HepG2 (cell line): ENCODE data around the gene SLC16A3. TPM values are rescaled to one million over a fixed set of nuclear protein-coding genes. Genes with fewer than 3 reads are reported as not detected.

ENCODE experiments used
- AHR ChIP-seq: IDR thresholded peaks from 2 replicates; pipeline ENCODE4 v1.6.1; 2018; ENCODE audit warnings: missing genetic modification reagents, missing compliant biosample characterization
- MIER3 ChIP-seq: IDR thresholded peaks from 2 replicates; pipeline ENCODE4 v1.6.1; 2016; ENCODE audit warnings: missing compliant biosample characterization, borderline replicate concordance
- MTA1 ChIP-seq: sonication (generic); formaldehyde crosslinking; IDR thresholded peaks from 2 replicates; pipeline ENCODE4 v1.4.0; 2020; ENCODE audit warnings: missing genetic modification reagents, mild to moderate bottlenecking, borderline replicate concordance
- NFRKB ChIP-seq: fragments of 450-650 bp; IDR thresholded peaks from 2 replicates; pipeline ENCODE4 v1.6.1; 2017
- PRPF4 ChIP-seq: fragments of 200-400 bp; formaldehyde crosslinking; IDR thresholded peaks from 2 replicates; pipeline ENCODE4 v1.6.1; 2016; ENCODE audit warnings: low read length, low read depth; ENCODE audit not compliant: poor library complexity, severe bottlenecking
- SMAD3 ChIP-seq: sonication (generic); formaldehyde crosslinking; IDR thresholded peaks from 2 replicates; pipeline ENCODE4 v1.4.0; 2020; ENCODE audit warnings: missing genetic modification reagents
- SMC3 ChIP-seq: IDR thresholded peaks from 2 replicates; pipeline ENCODE4 v1.6.1; 2011; ENCODE audit warnings: low read length, improper control_type of control experiment
- SNAPC2 ChIP-seq: sonication (generic); formaldehyde crosslinking; IDR thresholded peaks from 2 replicates; pipeline ENCODE4 v1.8.1; 2022; ENCODE audit warnings: mild to moderate bottlenecking, missing genetic modification reagents
- TSC22D2 ChIP-seq: sonication (generic); formaldehyde crosslinking; IDR thresholded peaks from 2 replicates; pipeline ENCODE4 v1.5.1; 2020; ENCODE audit warnings: missing genetic modification reagents, mild to moderate bottlenecking, borderline replicate concordance
- ZHX1 ChIP-seq: sonication (generic); formaldehyde crosslinking; IDR thresholded peaks from 2 replicates; pipeline ENCODE4 v1.8.1; 2022; ENCODE audit warnings: low read depth, mild to moderate bottlenecking, missing genetic modification reagents
- ZNF17 ChIP-seq: sonication (generic); formaldehyde crosslinking; IDR thresholded peaks from 2 replicates; pipeline ENCODE4 v1.5.0; 2020; ENCODE audit warnings: mild to moderate bottlenecking, missing genetic modification reagents
- ZNF225 ChIP-seq: sonication (generic); formaldehyde crosslinking; IDR thresholded peaks from 2 replicates; pipeline ENCODE4 v1.4.0; 2020; ENCODE audit warnings: mild to moderate bottlenecking, missing genetic modification reagents
- ZNF234 ChIP-seq: sonication (generic); formaldehyde crosslinking; conservative IDR thresholded peaks from 2 replicates; pipeline ENCODE4 v1.5.1; 2020; ENCODE audit warnings: mild to moderate bottlenecking, missing genetic modification reagents
- ZNF558 ChIP-seq: sonication (generic); formaldehyde crosslinking; IDR thresholded peaks from 2 replicates; pipeline ENCODE4 v1.9.0; 2022; ENCODE audit warnings: mild to moderate bottlenecking, missing genetic modification reagents, borderline replicate concordance
- ZNF652 ChIP-seq: IDR thresholded peaks from 2 replicates; pipeline ENCODE4 v1.6.1; 2016; ENCODE audit warnings: low read depth, borderline replicate concordance
- polyA plus RNA-seq, 8 experiments: library from polyadenylated mRNA; depleted of rRNA in 3 of 8; stranded (reverse) in 7 of 8; unstranded in 1 of 8; fragments of >200 nt; fragmentation: Illumina TruSeq in 4 of 8; extraction: Trizol in 4 of 8; gene quantifications; 2 replicates each; pipeline versions ENCODE4 v1.2.1 to v1.2.3, GENCODE V29; 2011 to 2016; ENCODE audit warnings: low read depth in 4 of 8, missing spikeins in 1 of 8, mixed read lengths in 1 of 8; ENCODE audit not compliant: insufficient read depth in 1 of 8
- total RNA-seq, 5 experiments: library from RNA; depleted of rRNA; stranded (reverse); fragments of >200 nt; fragmentation: Illumina TruSeq; extraction: Trizol; gene quantifications; 2 replicates each; pipeline ENCODE4 v1.2.3, GENCODE V29; 2016; ENCODE audit warnings: low read depth in 1 of 5
- TF ChIP-seq, protein P1 (sequence below): fragments of 450-650 bp; IDR thresholded peaks from 2 replicates; pipeline ENCODE4 v1.6.1; 2017
- TF ChIP-seq, protein P2 (sequence below): sonication (generic); formaldehyde crosslinking; IDR thresholded peaks from 2 replicates; pipeline ENCODE4 v1.4.0; 2020; ENCODE audit warnings: low read depth, mild to moderate bottlenecking, missing genetic modification reagents
- TF ChIP-seq, protein P3 (sequence below): sonication (generic); formaldehyde crosslinking; IDR thresholded peaks from 2 replicates; pipeline ENCODE4 v1.4.0; 2020; ENCODE audit warnings: mild to moderate bottlenecking, missing genetic modification reagents, borderline replicate concordance
- TF ChIP-seq, protein P4 (sequence below): sonication (generic); formaldehyde crosslinking; IDR thresholded peaks from 2 replicates; pipeline ENCODE4 v1.4.0; 2020; ENCODE audit warnings: missing genetic modification reagents, low read depth, mild to moderate bottlenecking, borderline replicate concordance

SLC16A3 gene
- total and polyA plus RNA-seq, 2 of the 13 experiments (the other 11 are each of a cell fraction or from before 2014, with no cell fraction given), result 242 to 349 TPM

DNA sequence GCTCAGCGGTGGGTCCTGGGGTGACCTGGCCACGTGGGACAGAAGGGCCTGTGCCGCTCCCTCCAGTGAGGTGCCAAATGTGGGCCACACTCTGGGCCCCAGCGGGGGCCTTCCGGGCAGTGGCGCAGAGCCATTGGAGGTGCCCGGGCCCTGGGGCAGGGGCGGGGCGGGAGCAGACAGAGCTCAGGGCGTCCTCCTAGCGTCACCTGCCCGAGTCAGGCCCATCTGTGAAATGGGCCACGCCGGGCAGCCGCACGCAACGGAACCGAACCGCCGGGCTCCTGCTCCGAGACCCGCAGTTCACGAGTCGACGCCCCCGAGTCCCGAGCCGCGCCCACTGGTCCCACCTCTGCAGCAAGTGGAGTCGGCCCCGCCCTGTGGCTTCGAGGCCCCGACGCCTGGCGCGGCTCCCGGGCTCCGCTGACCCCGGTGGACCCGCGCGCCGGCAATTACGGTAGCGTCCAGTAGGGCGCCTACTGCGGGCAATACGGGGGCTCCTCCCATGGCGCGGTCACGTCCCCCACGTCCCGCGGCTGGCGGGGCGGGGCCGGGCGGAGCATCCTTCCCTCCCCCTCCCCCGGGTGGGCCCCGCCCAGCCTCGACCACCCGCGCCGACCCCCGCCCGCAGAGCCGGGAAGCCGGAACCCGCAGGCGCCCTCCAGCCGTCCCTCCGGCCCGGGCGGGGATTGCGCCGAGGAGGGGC is 1.9 kb downstream of the SLC16A3 start (continued):
- TF ChIP-seq, protein P1, sequence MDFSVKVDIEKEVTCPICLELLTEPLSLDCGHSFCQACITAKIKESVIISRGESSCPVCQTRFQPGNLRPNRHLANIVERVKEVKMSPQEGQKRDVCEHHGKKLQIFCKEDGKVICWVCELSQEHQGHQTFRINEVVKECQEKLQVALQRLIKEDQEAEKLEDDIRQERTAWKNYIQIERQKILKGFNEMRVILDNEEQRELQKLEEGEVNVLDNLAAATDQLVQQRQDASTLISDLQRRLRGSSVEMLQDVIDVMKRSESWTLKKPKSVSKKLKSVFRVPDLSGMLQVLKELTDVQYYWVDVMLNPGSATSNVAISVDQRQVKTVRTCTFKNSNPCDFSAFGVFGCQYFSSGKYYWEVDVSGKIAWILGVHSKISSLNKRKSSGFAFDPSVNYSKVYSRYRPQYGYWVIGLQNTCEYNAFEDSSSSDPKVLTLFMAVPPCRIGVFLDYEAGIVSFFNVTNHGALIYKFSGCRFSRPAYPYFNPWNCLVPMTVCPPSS, result no peak
- TF ChIP-seq SNAPC2 (CRISPR knock-in tag) (peak; percentile 99), ZNF225 (CRISPR knock-in tag) (peak; percentile 77; the same call in 1 of the 2 replicates), ZNF234 (CRISPR knock-in tag) (peak; percentile 97), ZNF17 (CRISPR knock-in tag) (peak; percentile 94), SMC3 (no peak), NFRKB (no peak), ZHX1 (CRISPR knock-in tag) (no peak; the same call in 1 of the 2 replicates), SMAD3 (CRISPR knock-in tag) (peak; percentile 31; the same call in 1 of the 2 replicates), MTA1 (CRISPR knock-in tag) (peak; percentile 89; the same call in 1 of the 2 replicates), PRPF4 (no peak), AHR (CRISPR knock-in tag) (no peak; the same call in 1 of the 2 replicates), ZNF558 (CRISPR knock-in tag) (peak; percentile 46), ZNF652 (no peak), TSC22D2 (peak; percentile 75; the same call in 1 of the 2 replicates), MIER3 (CRISPR knock-in tag) (peak; percentile 78; the same call in 1 of the 2 replicates)
- TF ChIP-seq, protein P2, sequence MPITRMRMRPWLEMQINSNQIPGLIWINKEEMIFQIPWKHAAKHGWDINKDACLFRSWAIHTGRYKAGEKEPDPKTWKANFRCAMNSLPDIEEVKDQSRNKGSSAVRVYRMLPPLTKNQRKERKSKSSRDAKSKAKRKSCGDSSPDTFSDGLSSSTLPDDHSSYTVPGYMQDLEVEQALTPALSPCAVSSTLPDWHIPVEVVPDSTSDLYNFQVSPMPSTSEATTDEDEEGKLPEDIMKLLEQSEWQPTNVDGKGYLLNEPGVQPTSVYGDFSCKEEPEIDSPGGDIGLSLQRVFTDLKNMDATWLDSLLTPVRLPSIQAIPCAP, result peak; percentile 95
- TF ChIP-seq, protein P3, sequence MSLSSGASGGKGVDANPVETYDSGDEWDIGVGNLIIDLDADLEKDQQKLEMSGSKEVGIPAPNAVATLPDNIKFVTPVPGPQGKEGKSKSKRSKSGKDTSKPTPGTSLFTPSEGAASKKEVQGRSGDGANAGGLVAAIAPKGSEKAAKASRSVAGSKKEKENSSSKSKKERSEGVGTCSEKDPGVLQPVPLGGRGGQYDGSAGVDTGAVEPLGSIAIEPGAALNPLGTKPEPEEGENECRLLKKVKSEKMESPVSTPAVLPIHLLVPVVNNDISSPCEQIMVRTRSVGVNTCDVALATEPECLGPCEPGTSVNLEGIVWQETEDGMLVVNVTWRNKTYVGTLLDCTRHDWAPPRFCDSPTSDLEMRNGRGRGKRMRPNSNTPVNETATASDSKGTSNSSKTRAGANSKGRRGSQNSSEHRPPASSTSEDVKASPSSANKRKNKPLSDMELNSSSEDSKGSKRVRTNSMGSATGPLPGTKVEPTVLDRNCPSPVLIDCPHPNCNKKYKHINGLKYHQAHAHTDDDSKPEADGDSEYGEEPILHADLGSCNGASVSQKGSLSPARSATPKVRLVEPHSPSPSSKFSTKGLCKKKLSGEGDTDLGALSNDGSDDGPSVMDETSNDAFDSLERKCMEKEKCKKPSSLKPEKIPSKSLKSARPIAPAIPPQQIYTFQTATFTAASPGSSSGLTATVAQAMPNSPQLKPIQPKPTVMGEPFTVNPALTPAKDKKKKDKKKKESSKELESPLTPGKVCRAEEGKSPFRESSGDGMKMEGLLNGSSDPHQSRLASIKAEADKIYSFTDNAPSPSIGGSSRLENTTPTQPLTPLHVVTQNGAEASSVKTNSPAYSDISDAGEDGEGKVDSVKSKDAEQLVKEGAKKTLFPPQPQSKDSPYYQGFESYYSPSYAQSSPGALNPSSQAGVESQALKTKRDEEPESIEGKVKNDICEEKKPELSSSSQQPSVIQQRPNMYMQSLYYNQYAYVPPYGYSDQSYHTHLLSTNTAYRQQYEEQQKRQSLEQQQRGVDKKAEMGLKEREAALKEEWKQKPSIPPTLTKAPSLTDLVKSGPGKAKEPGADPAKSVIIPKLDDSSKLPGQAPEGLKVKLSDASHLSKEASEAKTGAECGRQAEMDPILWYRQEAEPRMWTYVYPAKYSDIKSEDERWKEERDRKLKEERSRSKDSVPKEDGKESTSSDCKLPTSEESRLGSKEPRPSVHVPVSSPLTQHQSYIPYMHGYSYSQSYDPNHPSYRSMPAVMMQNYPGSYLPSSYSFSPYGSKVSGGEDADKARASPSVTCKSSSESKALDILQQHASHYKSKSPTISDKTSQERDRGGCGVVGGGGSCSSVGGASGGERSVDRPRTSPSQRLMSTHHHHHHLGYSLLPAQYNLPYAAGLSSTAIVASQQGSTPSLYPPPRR (CRISPR knock-in tag), result peak; percentile 90
- TF ChIP-seq, protein P4, sequence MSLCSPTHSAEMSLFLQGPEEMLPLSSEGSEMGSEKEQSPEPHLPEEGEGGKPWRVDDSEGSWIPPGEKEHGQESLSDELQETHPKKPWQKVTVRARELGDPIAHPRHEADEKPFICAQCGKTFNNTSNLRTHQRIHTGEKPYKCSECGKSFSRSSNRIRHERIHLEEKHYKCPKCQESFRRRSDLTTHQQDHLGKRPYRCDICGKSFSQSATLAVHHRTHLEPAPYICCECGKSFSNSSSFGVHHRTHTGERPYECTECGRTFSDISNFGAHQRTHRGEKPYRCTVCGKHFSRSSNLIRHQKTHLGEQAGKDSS (CRISPR knock-in tag), result peak; percentile 90
